HCEC 1CT (cell line): ENCODE data around the gene EVA1B.

ENCODE experiments used
- DNase-seq: peaks from one replicate; pipeline ENCODE4 v3.0.0-alpha.2; 2017

EVA1B gene

GRCh38 chr1:36274201-36274600 lies 49.2 kb downstream of the EVA1B start:
- no peak for DNase-seq

- no peak for DNase-seq
Observed at GRCh38 chr1:36273024-36273423, 50.4 kb downstream of the EVA1B start.
